Thyroid gland (tissue), 4 donors: ENCODE measurements around the gene RAPGEF3. TPM values are rescaled to one million over a fixed set of nuclear protein-coding genes. Genes with fewer than 3 reads are reported as not detected.
A peak's percentile ranks its signal among the peaks of the same experiment; 100 is the strongest.

Experiments used
- DNase-seq, 2 donors: peaks; one replicate each; pipeline ENCODE4 v3.0.0-alpha.2; 2019
- H3K27ac ChIP-seq, 3 donors: fragments of 200-600 bp; sonication (generic); 1 replicate in 2 of 3; 2 replicates in 1 of 3; pipeline ENCODE4 v1.5.1; 2016 to 2019; ENCODE audit warnings: mild to moderate bottlenecking in 1 of 3, moderate library complexity in 1 of 3
- H3K27me3 ChIP-seq: fragments of 200-600 bp; sonication (generic); one replicate; pipeline ENCODE4 v1.5.1; 2019
- H3K36me3 ChIP-seq, 2 donors: fragments of 200-600 bp; sonication (generic); one replicate each; pipeline ENCODE4 v1.5.1; 2016 to 2019
- H3K4me1 ChIP-seq, 2 donors: fragments of 200-600 bp; sonication (generic); one replicate each; pipeline ENCODE4 v1.5.1; 2017 to 2019
- H3K4me3 ChIP-seq, 3 donors: fragments of 200-600 bp; sonication (generic); replicated peaks in 1 of 3; 1 replicate in 2 of 3; 2 replicates in 1 of 3; pipeline ENCODE4 v1.5.1; 2016; ENCODE audit warnings: mild to moderate bottlenecking in 1 of 3
- H3K9me3 ChIP-seq: fragments of 200-600 bp; sonication (generic); one replicate; pipeline ENCODE4 v1.5.1; 2017
- CTCF ChIP-seq, 6 experiments: fragments of 200-600 bp in 3 of 6; fragments of 450-650 bp in 3 of 6; sonication (generic) in 3 of 6; IDR thresholded peaks; one replicate each; pipeline ENCODE4 v1.5.1; 2016 to 2019; ENCODE audit warnings: antibody characterized with exemption in 6 of 6, mild to moderate bottlenecking in 2 of 6, inconsistent platforms in 1 of 6, moderate library complexity in 1 of 6
- POLR2A ChIP-seq, 2 donors: fragments of 450-650 bp; IDR thresholded peaks; one replicate each; pipeline ENCODE4 v1.6.1; 2017; ENCODE audit warnings: antibody characterized with exemption in 2 of 2, mild to moderate bottlenecking in 2 of 2, moderate library complexity in 1 of 2
- WGBS, 2 donors: methylation state at CpG; one replicate each; pipeline ENCODE4 v1.1.5; 2017; 5-methylcytosine and 5-hydroxymethylcytosine counted together
- intact Hi-C: fragments of 100-400 bp; cut with DNase I; formaldehyde crosslinking; loops from one replicate; pipeline ENCODE4 v1.15.1; 2023
- total RNA-seq, 4 donors: library from RNA; depleted of rRNA; stranded (reverse); fragments of >200 nt; gene quantifications; one replicate each; pipeline ENCODE4 v1.2.3, GENCODE V29; 2016

Gene RAPGEF3
- total RNA-seq, 4 donors from 2014 or later, result 87.3 to 178 (median 125) TPM

GRCh38 chr12:47741340-47741703 is 17.4 kb downstream of the RAPGEF3 start:
- H3K9me3 ChIP-seq, result no peaks in the 10 kb centered on the region
- H3K27me3 ChIP-seq, result no peaks in the 10 kb centered on the region
- peaks cover 0 to 1% of the 10 kb centered on the region in 2 donors for H3K36me3 ChIP-seq
- DNase-seq, result peak; percentile 96
- H3K4me1 ChIP-seq, result peaks cover 50 to 79% of the 10 kb centered on the region in 2 donors
- peak overlapping the region; percentile 81 to 91 (median 84) for H3K27ac ChIP-seq
- TF ChIP-seq CTCF (IDR thresholded peaks at IDR 0.05) (no peak), POLR2A (IDR thresholded peaks at IDR 0.05) (no peak)
- WGBS, 2 donors, result 8 to 18% methylated on average over 4 of the region's 4 CpGs
- intact Hi-C loops, result loop anchor here (5.0 kb wide), 1 partner anchor 36 kb away; no protein-coding TSS in a partner anchor
- H3K4me3 ChIP-seq, result no peak overlapping the region

DNA sequence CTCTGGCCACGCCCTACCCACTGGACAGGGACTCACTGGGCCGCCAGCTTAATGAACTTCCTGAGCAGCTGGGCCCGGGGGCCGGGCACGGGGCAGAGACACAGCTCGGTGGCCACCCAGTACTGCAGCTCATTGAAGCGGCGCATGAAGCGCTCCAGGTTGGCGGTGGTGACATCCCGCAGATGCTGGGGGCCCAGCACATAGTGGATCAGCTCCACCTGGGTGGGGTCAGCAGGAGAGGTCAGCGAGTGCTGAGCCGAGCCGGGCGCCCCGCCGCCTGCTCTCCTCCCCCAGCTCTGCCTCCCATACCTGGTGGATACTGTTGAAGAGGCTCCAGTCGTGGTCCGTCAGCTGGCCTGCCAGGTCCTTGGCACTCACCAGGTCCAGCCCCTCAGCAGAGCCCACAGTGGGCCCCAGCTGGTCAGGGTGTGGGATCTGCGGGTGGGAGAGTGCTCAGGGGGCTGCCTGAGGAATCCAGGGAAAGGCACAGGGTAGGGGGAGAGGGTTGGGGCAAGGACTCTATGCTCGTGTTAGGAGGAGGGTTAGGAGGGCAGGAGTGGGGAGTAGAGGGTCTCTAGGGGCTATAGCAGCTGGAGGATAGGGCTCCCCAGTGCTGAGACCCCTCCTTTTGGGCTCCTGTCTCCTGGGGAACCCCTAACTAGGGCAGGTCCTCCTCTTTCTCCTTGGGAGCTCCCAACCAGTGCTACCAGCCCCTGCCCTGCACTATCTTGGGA is 17.9 kb downstream of the RAPGEF3 start:
- Histone ChIP-seq H3K27me3 (no peaks in the 10 kb centered on the region), H3K36me3 (no peaks in the 10 kb centered on the region), H3K4me3 (no peak overlapping the region), H3K9me3 (no peaks in the 10 kb centered on the region), H3K27ac (peak overlapping the region; percentile 81 to 91 (median 84)), H3K4me1 (peaks cover 51 to 79% of the 10 kb centered on the region in 2 donors)
- peak; percentile 78 to 81 for DNase-seq
- intact Hi-C loops, result loop anchor here (5.0 kb wide), 1 partner anchor 37 kb away; no protein-coding TSS in a partner anchor
- TF ChIP-seq POLR2A (IDR thresholded peaks at IDR 0.05), result no peak
- peak in 3 of 6 experiments; percentile 6 to 27 (median 25) for TF ChIP-seq CTCF (IDR thresholded peaks at IDR 0.05)
- 40 to 43% methylated on average over 9 to 18 of the region's 21 CpGs for WGBS, 2 donors

DNA sequence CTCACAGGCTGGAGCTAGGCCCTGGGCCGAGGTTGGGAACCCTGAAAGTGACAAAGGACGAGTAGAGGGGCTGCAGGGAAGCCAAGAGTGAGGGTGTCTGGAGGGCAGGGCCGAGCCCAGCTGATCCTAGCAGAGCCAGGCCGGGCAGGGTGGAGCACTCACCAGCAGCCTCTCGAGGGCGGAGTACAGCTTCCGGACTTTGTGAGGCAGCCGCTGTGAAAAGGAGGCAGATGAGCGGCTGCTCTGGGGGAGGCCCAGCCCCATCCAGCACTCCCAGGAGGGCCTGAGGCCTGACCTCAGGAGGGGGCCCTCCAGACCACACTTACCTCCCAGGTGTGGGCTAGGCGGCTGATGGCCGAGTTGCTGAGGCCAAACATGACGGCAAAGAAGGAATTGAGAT is 18.7 kb downstream of the RAPGEF3 start:
- peak overlapping the region; percentile 81 to 91 (median 84) for H3K27ac ChIP-seq
- H3K36me3 ChIP-seq, result no peaks in the 10 kb centered on the region
- no peak overlapping the region for H3K4me3 ChIP-seq
- peaks cover 48 to 79% of the 10 kb centered on the region in 2 donors for H3K4me1 ChIP-seq
- 79 to 90% methylated on average over 9 to 12 of the region's 12 CpGs for WGBS, 2 donors
- H3K27me3 ChIP-seq, result no peaks in the 10 kb centered on the region
- TF ChIP-seq POLR2A (IDR thresholded peaks at IDR 0.05) (no peak), CTCF (IDR thresholded peaks at IDR 0.05) (no peak)
- no peaks in the 10 kb centered on the region for H3K9me3 ChIP-seq
- peak in 1 of 2 donors; percentile 20 for DNase-seq
- intact Hi-C loops, result loop anchor here (5.0 kb wide), 1 partner anchor 37 kb away; no protein-coding TSS in a partner anchor

DNA sequence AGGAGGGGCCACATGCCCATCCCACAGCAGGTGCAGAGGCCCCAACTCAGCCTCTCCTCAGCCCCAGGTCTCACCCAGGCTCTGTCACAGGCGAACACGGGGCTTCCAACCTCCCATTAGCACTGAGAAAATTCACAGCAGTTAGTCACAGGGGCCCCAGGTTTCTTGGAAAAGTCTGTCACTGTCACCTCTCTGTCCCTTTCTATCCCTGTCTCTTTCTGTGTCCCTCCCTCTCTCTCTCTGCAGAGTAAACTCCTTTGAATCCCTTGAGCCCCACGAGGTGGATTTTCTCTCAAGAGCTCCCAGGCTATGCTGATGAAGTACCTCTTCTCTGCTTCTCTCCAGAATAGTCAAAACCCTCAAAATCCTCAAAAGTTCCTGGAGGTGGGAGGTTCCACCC is 19.4 kb downstream of the RAPGEF3 start:
- 63 to 70% methylated on average over 3 of the region's 3 CpGs for WGBS, 2 donors
- Histone ChIP-seq H3K4me3 (no peak overlapping the region), H3K27ac (peak overlapping the region; percentile 14 to 84 (median 81)), H3K36me3 (no peaks in the 10 kb centered on the region), H3K9me3 (no peaks in the 10 kb centered on the region), H3K4me1 (peaks cover 45 to 77% of the 10 kb centered on the region in 2 donors), H3K27me3 (no peaks in the 10 kb centered on the region)
- intact Hi-C loops, result no loop called here
- DNase-seq, result no peak
- no peak for TF ChIP-seq CTCF (IDR thresholded peaks at IDR 0.05)
- TF ChIP-seq POLR2A (IDR thresholded peaks at IDR 0.05), result no peak

GRCh38 chr12:47737936-47738594 is 20.6 kb downstream of the RAPGEF3 start:
- H3K36me3 ChIP-seq, result no peaks in the 10 kb centered on the region
- no peak for TF ChIP-seq POLR2A (IDR thresholded peaks at IDR 0.05)
- no peak for TF ChIP-seq CTCF (IDR thresholded peaks at IDR 0.05)
- peak in 1 of 2 donors; percentile 42 for DNase-seq
- peak overlapping the region; percentile 87 to 93 (median 92) for H3K27ac ChIP-seq
- intact Hi-C loops, result no loop called here
- no peaks in the 10 kb centered on the region for H3K27me3 ChIP-seq
- H3K4me3 ChIP-seq, result no peak overlapping the region
- WGBS, 2 donors, result 91 to 93% methylated on average over 9 of the region's 17 CpGs
- peaks cover 45 to 70% of the 10 kb centered on the region in 2 donors for H3K4me1 ChIP-seq
- no peaks in the 10 kb centered on the region for H3K9me3 ChIP-seq
